BE2C (cell line): ENCODE measurements around the gene ADAMTS18.
"Not testable (repeated sequence)": the region's sequence is repeated elsewhere in the genome, so short reads cannot be mapped to it uniquely, and the experiment has no call there.

Experiments
- DNase-seq: peaks from one replicate; pipeline ENCODE4 v3.0.0-alpha.2; 2020
- H3K27me3 ChIP-seq: fragments of 250-450 bp; sonication (Bioruptor Pico); 2 replicates; pipeline ENCODE4 v1.5.1; 2020; ENCODE audit warnings: mild to moderate bottlenecking
- H3K36me3 ChIP-seq: fragments of 250-450 bp; sonication (Bioruptor Pico); 2 replicates; pipeline ENCODE4 v1.5.1; 2020; ENCODE audit warnings: mild to moderate bottlenecking
- H3K4me1 ChIP-seq: fragments of 250-450 bp; sonication (Bioruptor Pico); 2 replicates; pipeline ENCODE4 v1.5.1; 2020
- H3K4me3 ChIP-seq: 2 replicates; pipeline ENCODE4 v1.5.1; 2011; ENCODE audit warnings: low read depth, low read length
- H3K9me3 ChIP-seq: fragments of 250-450 bp; sonication (Bioruptor Pico); 2 replicates; pipeline ENCODE4 v1.5.1; 2020
- TF ChIP-seq, protein P1 (sequence below): IDR thresholded peaks from 2 replicates; pipeline ENCODE4 v1.5.1; 2012; ENCODE audit warnings: mild to moderate bottlenecking, low read depth, low read length

ADAMTS18 gene

GRCh38 chr16:77289331-77289809 lies 145.5 kb downstream of the ADAMTS18 start:
- DNase-seq: no peak
- Histone ChIP-seq H3K4me1 (no peaks in the 10 kb centered on the region), H3K36me3 (no peaks in the 10 kb centered on the region), H3K27me3 (0 out of 2 replicates have a peak, but pooled peaks cover 3% of the 10 kb centered on the region), H3K4me3 (no peak overlapping the region), H3K9me3 (no peaks in the 10 kb centered on the region)
- TF ChIP-seq, protein P1, sequence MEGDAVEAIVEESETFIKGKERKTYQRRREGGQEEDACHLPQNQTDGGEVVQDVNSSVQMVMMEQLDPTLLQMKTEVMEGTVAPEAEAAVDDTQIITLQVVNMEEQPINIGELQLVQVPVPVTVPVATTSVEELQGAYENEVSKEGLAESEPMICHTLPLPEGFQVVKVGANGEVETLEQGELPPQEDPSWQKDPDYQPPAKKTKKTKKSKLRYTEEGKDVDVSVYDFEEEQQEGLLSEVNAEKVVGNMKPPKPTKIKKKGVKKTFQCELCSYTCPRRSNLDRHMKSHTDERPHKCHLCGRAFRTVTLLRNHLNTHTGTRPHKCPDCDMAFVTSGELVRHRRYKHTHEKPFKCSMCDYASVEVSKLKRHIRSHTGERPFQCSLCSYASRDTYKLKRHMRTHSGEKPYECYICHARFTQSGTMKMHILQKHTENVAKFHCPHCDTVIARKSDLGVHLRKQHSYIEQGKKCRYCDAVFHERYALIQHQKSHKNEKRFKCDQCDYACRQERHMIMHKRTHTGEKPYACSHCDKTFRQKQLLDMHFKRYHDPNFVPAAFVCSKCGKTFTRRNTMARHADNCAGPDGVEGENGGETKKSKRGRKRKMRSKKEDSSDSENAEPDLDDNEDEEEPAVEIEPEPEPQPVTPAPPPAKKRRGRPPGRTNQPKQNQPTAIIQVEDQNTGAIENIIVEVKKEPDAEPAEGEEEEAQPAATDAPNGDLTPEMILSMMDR: no peak

GRCh38 chr16:77288222-77288621 lies 146.6 kb downstream of the ADAMTS18 start:
- DNase-seq: no peak
- Histone ChIP-seq H3K4me3 (no peak overlapping the region), H3K4me1 (no peaks in the 10 kb centered on the region), H3K27me3 (0 out of 2 replicates have a peak, but pooled peaks cover 3% of the 10 kb centered on the region), H3K36me3 (no peaks in the 10 kb centered on the region), H3K9me3 (no peaks in the 10 kb centered on the region)
- TF ChIP-seq, protein P1: no peak

GRCh38 chr16:77285676-77286075 lies 149.2 kb downstream of the ADAMTS18 start:
- Histone ChIP-seq H3K27me3 (no peaks in the 10 kb centered on the region), H3K36me3 (no peaks in the 10 kb centered on the region), H3K9me3 (no peaks in the 10 kb centered on the region), H3K4me3 (no peak overlapping the region), H3K4me1 (no peaks in the 10 kb centered on the region)
- TF ChIP-seq, protein P1: no peak
- no peak for DNase-seq

DNA sequence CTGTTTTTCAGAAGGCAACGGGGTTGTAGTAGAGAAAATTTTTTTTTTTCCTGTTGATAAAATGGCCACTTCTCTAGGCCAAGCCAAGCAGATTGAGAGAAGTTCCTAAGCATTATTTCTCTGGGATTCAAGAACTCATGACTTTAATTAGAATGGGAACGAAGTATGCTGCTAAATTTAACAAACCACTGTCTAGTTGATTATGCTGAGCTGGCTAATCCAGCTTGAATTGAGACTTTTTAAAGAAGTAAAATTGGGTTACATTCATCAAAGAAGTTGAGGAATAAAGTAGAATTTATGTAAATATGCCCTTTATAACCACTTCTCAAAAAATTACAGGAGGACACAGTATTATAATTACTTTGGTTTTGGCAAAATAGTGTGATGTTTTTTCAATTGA lies 152.5 kb downstream of the ADAMTS18 start:
- no peak for DNase-seq
- H3K36me3 ChIP-seq: no peaks in the 10 kb centered on the region
- H3K27me3 ChIP-seq: no peaks in the 10 kb centered on the region
- TF ChIP-seq, protein P1: no peak
- H3K9me3 ChIP-seq: no peaks in the 10 kb centered on the region
- no peaks in the 10 kb centered on the region for H3K4me1 ChIP-seq
- H3K4me3 ChIP-seq: no peak overlapping the region

DNA sequence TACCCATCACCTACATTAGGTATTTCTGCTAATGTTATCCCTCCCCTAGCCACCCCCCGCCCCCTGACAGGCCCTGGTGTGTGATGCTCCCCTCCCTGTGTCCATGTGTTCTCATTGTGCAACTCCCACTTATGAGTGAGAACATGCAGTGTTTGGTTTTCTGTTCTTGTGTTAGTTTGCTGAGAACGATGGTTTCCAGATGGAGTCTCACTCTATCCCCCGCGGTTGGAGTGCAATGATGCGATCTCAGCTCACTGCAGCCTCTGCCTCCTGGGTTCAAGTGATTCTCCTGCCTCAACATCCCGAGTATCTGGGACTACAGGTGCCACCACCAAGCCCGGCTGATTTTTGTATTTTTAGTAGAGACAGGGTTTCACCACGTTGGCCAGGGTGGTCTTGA lies 155.5 kb downstream of the ADAMTS18 start:
- not testable (repeated sequence) for H3K36me3 ChIP-seq, H3K4me3 ChIP-seq, H3K9me3 ChIP-seq, H3K4me1 ChIP-seq, H3K27me3 ChIP-seq, DNase-seq

DNA sequence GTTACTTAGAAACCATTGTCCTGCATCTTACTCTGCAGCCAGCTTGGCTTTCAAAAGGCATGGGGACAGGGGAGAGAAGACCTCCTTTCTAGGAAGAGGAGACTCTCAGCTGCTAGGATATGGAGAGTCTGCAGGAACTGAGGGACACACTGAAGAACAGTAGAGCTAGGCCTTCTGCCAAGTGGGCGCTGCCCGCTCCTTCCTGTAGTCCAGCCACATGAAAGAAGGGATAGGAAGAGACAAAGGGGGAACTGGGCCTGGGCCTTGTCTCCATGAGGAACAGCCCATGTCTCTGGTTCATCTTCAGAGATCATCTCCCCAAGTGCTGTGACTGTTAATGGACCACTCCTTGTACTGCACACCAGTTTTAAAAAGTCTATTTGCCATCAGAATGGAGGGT lies 157.3 kb downstream of the ADAMTS18 start:
- DNase-seq: no peak
- Histone ChIP-seq H3K27me3 (no peaks in the 10 kb centered on the region), H3K4me1 (no peaks in the 10 kb centered on the region), H3K36me3 (no peaks in the 10 kb centered on the region), H3K9me3 (no peaks in the 10 kb centered on the region), H3K4me3 (no peak overlapping the region)
- TF ChIP-seq, protein P1: no peak

DNA sequence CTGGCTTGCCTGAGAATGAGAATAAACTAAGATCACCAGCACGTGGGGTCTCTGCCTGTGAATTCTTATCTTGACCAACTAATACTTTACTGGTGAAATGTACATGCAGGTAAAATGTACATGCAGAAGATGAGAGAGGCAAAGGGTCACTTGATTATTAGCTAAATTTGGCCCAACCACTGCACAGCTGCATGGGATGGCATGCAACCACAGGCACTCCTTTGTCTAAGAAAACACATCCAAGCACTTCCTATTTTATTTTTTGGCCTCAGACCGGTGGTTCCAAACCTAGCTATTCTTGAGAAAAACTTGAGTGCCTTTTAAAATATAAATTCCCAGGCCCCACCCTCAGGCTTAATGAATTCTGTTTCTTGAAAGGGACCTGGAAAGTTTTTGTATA lies 157.7 kb downstream of the ADAMTS18 start:
- Histone ChIP-seq H3K4me1 (no peaks in the 10 kb centered on the region), H3K9me3 (no peaks in the 10 kb centered on the region), H3K36me3 (no peaks in the 10 kb centered on the region), H3K27me3 (no peaks in the 10 kb centered on the region), H3K4me3 (no peak overlapping the region)
- TF ChIP-seq, protein P1: no peak
- no peak for DNase-seq
